ENCODE results near the gene POLDIP2. TPM values are rescaled to one million over a fixed set of nuclear protein-coding genes. Genes with fewer than 3 reads are reported as not detected.

The POLDIP2 gene
- total RNA-seq, 1 donor = 82.9 TPM

DNA sequence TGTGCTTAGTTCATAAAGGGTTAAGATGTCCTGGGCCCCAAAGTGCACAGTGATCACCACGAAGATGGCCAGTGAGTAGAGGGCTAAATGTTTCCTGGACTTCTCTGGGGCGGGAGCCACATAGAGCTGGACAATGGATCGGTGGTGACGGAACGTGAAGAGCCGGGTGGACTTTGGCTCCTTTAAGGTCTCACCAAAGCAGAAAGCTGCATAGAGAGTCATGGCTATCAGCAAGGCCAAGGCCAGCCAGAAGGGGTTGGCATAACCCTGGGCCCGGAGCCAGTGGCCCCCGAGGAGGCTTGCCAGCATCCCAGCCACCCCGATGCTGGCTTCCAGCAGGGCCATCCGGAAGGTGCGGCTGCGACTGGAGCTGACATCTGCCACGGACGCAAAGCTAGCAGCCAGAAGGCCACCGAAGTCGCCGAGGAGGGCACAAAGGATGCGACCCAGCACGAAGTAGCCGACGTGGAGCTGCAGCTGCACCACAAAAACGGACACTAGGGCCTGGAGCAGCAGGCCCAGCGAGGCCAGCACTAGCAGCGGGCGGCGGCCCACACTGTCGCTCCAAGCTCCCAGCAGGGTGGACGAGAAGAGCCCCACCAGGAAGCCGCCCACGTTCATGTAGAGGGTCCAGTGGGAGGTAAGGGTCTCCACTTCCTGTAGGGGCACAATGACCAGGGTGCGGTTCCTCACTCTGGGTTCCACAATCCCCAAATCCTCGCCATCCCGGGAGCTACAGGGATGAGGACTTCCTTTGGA lies 47.7 kb upstream of the POLDIP2 start:
- peak overlapping the region; percentile 89 for H3K4me3 ChIP-seq (ENCODE audit: insufficient read depth, low read length)
- no peaks in the 10 kb centered on the region for H3K9me3 ChIP-seq (ENCODE audit: low read depth, low read length)
- H4K20me1 ChIP-seq (ENCODE audit: insufficient read depth, low read length) = no peaks in the 10 kb centered on the region
- H3K4me1 ChIP-seq (ENCODE audit: insufficient read depth, low read length) = peaks cover 9% of the 10 kb centered on the region
- peaks cover 24% of the 10 kb centered on the region for H3K36me3 ChIP-seq (ENCODE audit: insufficient read depth, low read length)
- no peaks in the 10 kb centered on the region for H3K27me3 ChIP-seq (ENCODE audit: insufficient read depth, low read length)
- H2AFZ ChIP-seq (ENCODE audit: low read length) = peak overlapping the region; percentile 81
- H3K79me2 ChIP-seq (ENCODE audit: insufficient read depth, low read length) = no peaks in the 10 kb centered on the region
- DNase-seq (ENCODE audit: insufficient read length, low spot score, missing footprints) = peak; percentile 90
- no peak for TF ChIP-seq CTCF (IDR thresholded peaks at IDR 0.05; ENCODE audit: extremely low read depth, low read depth, low read length)
- H3K27ac ChIP-seq (ENCODE audit: low read depth, low read length) = no peak overlapping the region
- peak overlapping the region; percentile 83 for H3K4me2 ChIP-seq (ENCODE audit: insufficient read depth, low read length)

- Histone ChIP-seq H4K20me1 (ENCODE audit: insufficient read depth, low read length) (no peaks in the 10 kb centered on the region), H3K27me3 (ENCODE audit: insufficient read depth, low read length) (no peaks in the 10 kb centered on the region), H3K27ac (ENCODE audit: low read depth, low read length) (no peak overlapping the region), H3K79me2 (ENCODE audit: insufficient read depth, low read length) (no peaks in the 10 kb centered on the region), H3K4me2 (ENCODE audit: insufficient read depth, low read length) (no peak overlapping the region), H3K4me1 (ENCODE audit: insufficient read depth, low read length) (peaks cover 9% of the 10 kb centered on the region), H3K36me3 (ENCODE audit: insufficient read depth, low read length) (peaks cover 24% of the 10 kb centered on the region), H2AFZ (ENCODE audit: low read length) (no peak overlapping the region), H3K9me3 (ENCODE audit: low read depth, low read length) (no peaks in the 10 kb centered on the region), H3K4me3 (ENCODE audit: insufficient read depth, low read length) (peak overlapping the region; percentile 89)
- TF ChIP-seq CTCF (IDR thresholded peaks at IDR 0.05; ENCODE audit: extremely low read depth, low read depth, low read length) = no peak
- no peak for DNase-seq (ENCODE audit: insufficient read length, low spot score, missing footprints)
Measured at GRCh38 chr17:28404461-28404811, 47.1 kb upstream of the POLDIP2 start.

DNA sequence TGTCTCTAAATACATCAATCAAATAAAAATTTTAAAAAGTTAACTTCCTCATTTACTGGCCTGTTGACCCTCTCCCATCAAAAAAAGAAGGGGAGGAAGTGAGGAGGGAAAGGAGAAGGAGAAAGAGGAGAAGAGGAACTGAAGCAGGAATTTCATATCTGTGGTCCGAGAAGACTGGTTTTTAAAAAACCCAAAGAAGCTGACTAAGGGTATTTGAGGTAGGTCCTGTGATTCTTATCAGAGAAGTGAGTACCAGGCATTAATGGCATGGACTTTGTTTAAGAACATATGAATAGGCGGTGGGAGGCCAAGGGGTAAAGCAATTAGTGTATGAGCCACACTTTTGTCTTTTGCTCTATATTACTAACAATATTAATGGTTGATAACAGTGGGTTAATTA lies 46.7 kb upstream of the POLDIP2 start:
- Histone ChIP-seq H4K20me1 (ENCODE audit: insufficient read depth, low read length) (no peaks in the 10 kb centered on the region), H3K4me3 (ENCODE audit: insufficient read depth, low read length) (no peak overlapping the region), H3K27ac (ENCODE audit: low read depth, low read length) (no peak overlapping the region), H3K36me3 (ENCODE audit: insufficient read depth, low read length) (peaks cover 26% of the 10 kb centered on the region), H3K4me1 (ENCODE audit: insufficient read depth, low read length) (peaks cover 9% of the 10 kb centered on the region), H3K79me2 (ENCODE audit: insufficient read depth, low read length) (no peaks in the 10 kb centered on the region), H3K4me2 (ENCODE audit: insufficient read depth, low read length) (no peak overlapping the region), H3K27me3 (ENCODE audit: insufficient read depth, low read length) (no peaks in the 10 kb centered on the region), H2AFZ (ENCODE audit: low read length) (no peak overlapping the region), H3K9me3 (ENCODE audit: low read depth, low read length) (no peaks in the 10 kb centered on the region)
- TF ChIP-seq CTCF (IDR thresholded peaks at IDR 0.05; ENCODE audit: extremely low read depth, low read depth, low read length) = no peak
- DNase-seq (ENCODE audit: insufficient read length, low spot score, missing footprints) = no peak

DNA sequence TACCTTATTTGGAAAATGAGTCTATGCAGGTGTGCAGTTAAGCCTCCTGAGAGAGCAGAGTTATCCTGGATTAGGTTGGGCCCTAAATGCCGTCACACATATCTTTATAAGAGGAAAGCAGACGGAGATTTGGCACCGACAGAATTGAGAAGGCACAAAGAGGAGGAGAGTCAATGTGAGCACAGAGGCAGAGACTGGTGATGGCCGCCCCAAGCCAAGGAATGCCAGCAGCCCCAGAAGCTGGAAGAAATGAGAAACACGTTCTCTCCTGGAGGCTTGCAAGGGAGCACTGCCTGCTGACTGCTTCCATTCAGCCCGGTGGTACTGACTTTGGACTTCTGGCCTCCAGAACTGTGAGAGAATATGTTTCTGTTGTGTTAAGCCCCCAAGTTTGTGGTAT lies 45.5 kb upstream of the POLDIP2 start:
- H3K4me2 ChIP-seq (ENCODE audit: insufficient read depth, low read length) = no peak overlapping the region
- peaks cover 26% of the 10 kb centered on the region for H3K36me3 ChIP-seq (ENCODE audit: insufficient read depth, low read length)
- H3K4me1 ChIP-seq (ENCODE audit: insufficient read depth, low read length) = peaks cover 14% of the 10 kb centered on the region
- H3K4me3 ChIP-seq (ENCODE audit: insufficient read depth, low read length) = no peak overlapping the region
- TF ChIP-seq CTCF (IDR thresholded peaks at IDR 0.05; ENCODE audit: extremely low read depth, low read depth, low read length) = no peak
- DNase-seq (ENCODE audit: insufficient read length, low spot score, missing footprints) = no peak
- H3K27ac ChIP-seq (ENCODE audit: low read depth, low read length) = no peak overlapping the region
- no peak overlapping the region for H2AFZ ChIP-seq (ENCODE audit: low read length)
- peaks cover 4% of the 10 kb centered on the region for H4K20me1 ChIP-seq (ENCODE audit: insufficient read depth, low read length)
- no peaks in the 10 kb centered on the region for H3K9me3 ChIP-seq (ENCODE audit: low read depth, low read length)
- H3K79me2 ChIP-seq (ENCODE audit: insufficient read depth, low read length) = no peaks in the 10 kb centered on the region
- no peaks in the 10 kb centered on the region for H3K27me3 ChIP-seq (ENCODE audit: insufficient read depth, low read length)
